A549 (cell line): ENCODE measurements around the gene CFAP61.

Source experiments
- CEBPB ChIP-seq, 2 experiments: fragments of >200 bp in 1 of 2; sonication (Bioruptor Twin) in 1 of 2; formaldehyde crosslinking in 1 of 2; IDR thresholded peaks; 2 replicates each; pipeline ENCODE4 v1.6.1; 2012 to 2016
- CTCF ChIP-seq: fragments of >200 bp; sonication (Bioruptor Twin); formaldehyde crosslinking; IDR thresholded peaks from 3 replicates; pipeline ENCODE4 v1.5.1; 2016
- EP300 ChIP-seq, 2 experiments: fragments of >200 bp; sonication (Bioruptor Twin); formaldehyde crosslinking; IDR thresholded peaks; 2 replicates in 1 of 2; 3 replicates in 1 of 2; pipeline ENCODE4 v1.6.1; 2016 to 2017
- JUN ChIP-seq, 2 experiments: fragments of >200 bp; sonication (Bioruptor Twin); formaldehyde crosslinking; IDR thresholded peaks; 2 replicates in 1 of 2; 3 replicates in 1 of 2; pipeline ENCODE4 v1.6.1; 2016 to 2017
- MAX ChIP-seq: IDR thresholded peaks from 2 replicates; pipeline ENCODE4 v1.6.1; 2012
- MAZ ChIP-seq: fragments of 150-350 bp; IDR thresholded peaks from 2 replicates; pipeline ENCODE4 v1.6.1; 2014; ENCODE audit warnings: antibody characterized with exemption, low read depth, low read length, borderline replicate concordance
- NFE2L2 ChIP-seq: fragments of 150-350 bp; conservative IDR thresholded peaks from 2 replicates; pipeline ENCODE4 v1.6.1; 2014; ENCODE audit warnings: low read length
- POLR2A ChIP-seq: IDR thresholded peaks from 2 replicates; pipeline ENCODE4 v1.6.1; 2012; ENCODE audit warnings: mild to moderate bottlenecking, low read length
- POLR2AphosphoS2 ChIP-seq: conservative IDR thresholded peaks from 2 replicates; pipeline ENCODE4 v1.6.1; 2012; ENCODE audit warnings: low read length, improper control_type of control experiment, inconsistent platforms
- ZC3H11A ChIP-seq: fragments of 450-650 bp; IDR thresholded peaks from 2 replicates; pipeline ENCODE4 v1.6.1; 2014; ENCODE audit warnings: antibody characterized with exemption, mild to moderate bottlenecking
- ZNF302 ChIP-seq: fragments of 250-450 bp; sonication (Bioruptor Pico); IDR thresholded peaks from 2 replicates; pipeline ENCODE4 v1.9.0; 2021; ENCODE audit warnings: inconsistent platforms, mild to moderate bottlenecking, moderate library complexity
- TF ChIP-seq, protein P1 (sequence below): fragments of 200-600 bp; sonication (generic); IDR thresholded peaks from 2 replicates; pipeline ENCODE4 v1.6.1; 2016; ENCODE audit warnings: antibody characterized with exemption, mild to moderate bottlenecking, moderate library complexity
- TF ChIP-seq, protein P2 (sequence below): fragments of 450-650 bp; IDR thresholded peaks from 2 replicates; pipeline ENCODE4 v1.6.1; 2014; ENCODE audit warnings: antibody characterized with exemption

DNA sequence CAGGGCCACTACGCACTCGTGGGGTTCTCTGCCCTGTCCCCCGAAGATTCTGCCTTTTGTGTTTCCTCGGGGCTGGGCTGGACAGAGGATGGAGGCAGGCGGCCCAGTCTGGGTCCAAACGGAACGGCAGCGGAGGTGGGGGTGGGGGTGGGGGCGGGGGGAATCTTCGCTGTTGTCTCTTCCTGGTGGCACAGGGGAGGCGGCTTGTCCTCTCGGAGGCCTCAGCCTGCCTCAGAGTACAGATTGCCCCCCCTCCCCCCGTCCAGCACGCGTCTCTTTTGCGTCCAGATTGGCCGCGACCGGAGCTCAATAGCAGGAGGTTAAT, 314.2 kb downstream of the CFAP61 start:
- TF ChIP-seq MAX = no peak
- TF ChIP-seq, protein P1, sequence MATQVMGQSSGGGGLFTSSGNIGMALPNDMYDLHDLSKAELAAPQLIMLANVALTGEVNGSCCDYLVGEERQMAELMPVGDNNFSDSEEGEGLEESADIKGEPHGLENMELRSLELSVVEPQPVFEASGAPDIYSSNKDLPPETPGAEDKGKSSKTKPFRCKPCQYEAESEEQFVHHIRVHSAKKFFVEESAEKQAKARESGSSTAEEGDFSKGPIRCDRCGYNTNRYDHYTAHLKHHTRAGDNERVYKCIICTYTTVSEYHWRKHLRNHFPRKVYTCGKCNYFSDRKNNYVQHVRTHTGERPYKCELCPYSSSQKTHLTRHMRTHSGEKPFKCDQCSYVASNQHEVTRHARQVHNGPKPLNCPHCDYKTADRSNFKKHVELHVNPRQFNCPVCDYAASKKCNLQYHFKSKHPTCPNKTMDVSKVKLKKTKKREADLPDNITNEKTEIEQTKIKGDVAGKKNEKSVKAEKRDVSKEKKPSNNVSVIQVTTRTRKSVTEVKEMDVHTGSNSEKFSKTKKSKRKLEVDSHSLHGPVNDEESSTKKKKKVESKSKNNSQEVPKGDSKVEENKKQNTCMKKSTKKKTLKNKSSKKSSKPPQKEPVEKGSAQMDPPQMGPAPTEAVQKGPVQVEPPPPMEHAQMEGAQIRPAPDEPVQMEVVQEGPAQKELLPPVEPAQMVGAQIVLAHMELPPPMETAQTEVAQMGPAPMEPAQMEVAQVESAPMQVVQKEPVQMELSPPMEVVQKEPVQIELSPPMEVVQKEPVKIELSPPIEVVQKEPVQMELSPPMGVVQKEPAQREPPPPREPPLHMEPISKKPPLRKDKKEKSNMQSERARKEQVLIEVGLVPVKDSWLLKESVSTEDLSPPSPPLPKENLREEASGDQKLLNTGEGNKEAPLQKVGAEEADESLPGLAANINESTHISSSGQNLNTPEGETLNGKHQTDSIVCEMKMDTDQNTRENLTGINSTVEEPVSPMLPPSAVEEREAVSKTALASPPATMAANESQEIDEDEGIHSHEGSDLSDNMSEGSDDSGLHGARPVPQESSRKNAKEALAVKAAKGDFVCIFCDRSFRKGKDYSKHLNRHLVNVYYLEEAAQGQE = no peak
- TF ChIP-seq CTCF = no peak
- TF ChIP-seq POLR2A = no peak
- no peak for TF ChIP-seq JUN (IDR thresholded peaks at IDR 0.05)
- TF ChIP-seq ZC3H11A = no peak
- no peak for TF ChIP-seq ZNF302 (CRISPR knock-in tag)
- no peak for TF ChIP-seq NFE2L2
- TF ChIP-seq CEBPB (IDR thresholded peaks at IDR 0.05) = no peak
- no peak for TF ChIP-seq POLR2AphosphoS2
- no peak for TF ChIP-seq MAZ
- no peak for TF ChIP-seq EP300 (IDR thresholded peaks at IDR 0.05)
- TF ChIP-seq, protein P2, sequence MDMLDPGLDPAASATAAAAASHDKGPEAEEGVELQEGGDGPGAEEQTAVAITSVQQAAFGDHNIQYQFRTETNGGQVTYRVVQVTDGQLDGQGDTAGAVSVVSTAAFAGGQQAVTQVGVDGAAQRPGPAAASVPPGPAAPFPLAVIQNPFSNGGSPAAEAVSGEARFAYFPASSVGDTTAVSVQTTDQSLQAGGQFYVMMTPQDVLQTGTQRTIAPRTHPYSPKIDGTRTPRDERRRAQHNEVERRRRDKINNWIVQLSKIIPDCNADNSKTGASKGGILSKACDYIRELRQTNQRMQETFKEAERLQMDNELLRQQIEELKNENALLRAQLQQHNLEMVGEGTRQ = no peak
